Neural progenitor cell (in vitro differentiated cells): ENCODE measurements around the gene RAPH1. TPM values are rescaled to one million over a fixed set of nuclear protein-coding genes. Genes with fewer than 3 reads are reported as not detected.

ENCODE experiments used
- DNase-seq: peaks from one replicate; pipeline ENCODE4 v3.0.0-alpha.2; 2016; ENCODE audit warnings: low spot score
- H2AFZ ChIP-seq: fragments of 200-600 bp; sonication (generic); replicated peaks from 2 replicates; pipeline ENCODE4 v1.6.1; 2016; ENCODE audit warnings: antibody characterized with exemption
- H3F3A ChIP-seq: fragments of 200-600 bp; sonication (generic); 2 replicates; pipeline ENCODE4 v1.6.1; 2016; ENCODE audit warnings: antibody characterized with exemption, low read depth
- H3K27ac ChIP-seq: fragments of 200-600 bp; sonication (generic); 2 replicates; pipeline ENCODE4 v1.5.1; 2016; ENCODE audit warnings: mild to moderate bottlenecking
- H3K27me3 ChIP-seq: fragments of 200-600 bp; sonication (generic); 2 replicates; pipeline ENCODE4 v1.6.1; 2016; ENCODE audit warnings: mild to moderate bottlenecking, moderate library complexity
- H3K36me3 ChIP-seq: fragments of 200-600 bp; sonication (generic); 2 replicates; pipeline ENCODE4 v1.5.1; 2016
- H3K4me1 ChIP-seq: fragments of 200-600 bp; sonication (generic); 2 replicates; pipeline ENCODE4 v1.6.1; 2016; ENCODE audit warnings: mixed run types
- H3K4me2 ChIP-seq: fragments of 200-600 bp; sonication (generic); 2 replicates; pipeline ENCODE4 v1.6.1; 2016
- H3K4me3 ChIP-seq: fragments of 200-600 bp; sonication (generic); 2 replicates; pipeline ENCODE4 v1.5.1; 2016
- H3K79me2 ChIP-seq: fragments of 200-600 bp; sonication (generic); 2 replicates; pipeline ENCODE4 v1.6.1; 2016; ENCODE audit warnings: low read depth
- H3K9ac ChIP-seq: fragments of 200-600 bp; sonication (generic); 2 replicates; pipeline ENCODE4 v1.6.1; 2016
- H3K9me3 ChIP-seq: fragments of 200-600 bp; sonication (generic); 2 replicates; pipeline ENCODE4 v1.5.1; 2016; ENCODE audit warnings: low read depth
- H4K20me1 ChIP-seq: fragments of 200-600 bp; sonication (generic); 2 replicates; pipeline ENCODE4 v1.6.1; 2016; ENCODE audit warnings: low read depth
- H3K27ac Mint-ChIP-seq: 3 replicates; pipeline ENCODE4 v1.8.0; 2021; ENCODE audit warnings: mixed read lengths
- H3K27me3 Mint-ChIP-seq: 2 replicates; pipeline ENCODE4 v1.8.0; 2022; ENCODE audit warnings: low read depth, mild to moderate bottlenecking, inconsistent platforms, moderate library complexity, mixed read lengths; ENCODE audit not compliant: insufficient read depth
- H3K36me3 Mint-ChIP-seq: 3 replicates; pipeline ENCODE4 v1.8.0; 2021; ENCODE audit warnings: mixed read lengths
- H3K4me1 Mint-ChIP-seq: 3 replicates; pipeline ENCODE4 v1.8.0; 2021; ENCODE audit warnings: mixed read lengths
- H3K4me3 Mint-ChIP-seq: 3 replicates; pipeline ENCODE4 v1.8.0; 2021; ENCODE audit warnings: mild to moderate bottlenecking, moderate library complexity, mixed read lengths
- H3K9me3 Mint-ChIP-seq: 3 replicates; pipeline ENCODE4 v1.8.0; 2020; ENCODE audit warnings: mixed read lengths
- CTCF ChIP-seq: fragments of 200-600 bp; sonication (generic); IDR thresholded peaks from 2 replicates; pipeline ENCODE4 v1.5.1; 2017; ENCODE audit warnings: antibody characterized with exemption, mild to moderate bottlenecking
- EZH2 ChIP-seq: fragments of 200-600 bp; sonication (generic); IDR thresholded peaks from 2 replicates; pipeline ENCODE4 v1.6.1; 2017; ENCODE audit warnings: antibody characterized with exemption, mild to moderate bottlenecking, moderate library complexity
- EZH2phosphoT487 ChIP-seq: fragments of 200-600 bp; sonication (generic); IDR thresholded peaks from 2 replicates; pipeline ENCODE4 v1.6.1; 2017; ENCODE audit warnings: antibody characterized with exemption
- total RNA-seq: library from RNA; depleted of rRNA; stranded (reverse); fragments of >200 nt; gene quantifications from 2 replicates; pipeline ENCODE4 v1.2.3, GENCODE V29; 2015; ENCODE audit warnings: low replicate concordance

Gene RAPH1
- total RNA-seq, 1 donor from 2014 or later = 11.2 TPM

GRCh38 chr2:203501873-203502272 lies 33.2 kb downstream of the RAPH1 start:
- H2AFZ ChIP-seq = no peak overlapping the region
- no peak overlapping the region for H3K4me2 ChIP-seq
- no peak for DNase-seq
- Mint-ChIP-seq H3K9me3 (peaks cover 17% of the 10 kb centered on the region), H3K4me1 (no peaks in the 10 kb centered on the region), H3K27ac (no peak overlapping the region), H3K4me3 (no peak overlapping the region), H3K27me3 (peaks cover 2% of the 10 kb centered on the region), H3K36me3 (peaks cover 29% of the 10 kb centered on the region)
- no peak overlapping the region for H3K27ac ChIP-seq
- H3K9me3 ChIP-seq = peaks cover 7% of the 10 kb centered on the region
- H3K79me2 ChIP-seq = peaks cover 27% of the 10 kb centered on the region
- no peak overlapping the region for H3K4me3 ChIP-seq
- TF ChIP-seq CTCF (no peak), EZH2 (no peak), EZH2phosphoT487 (no peak)
- no peaks in the 10 kb centered on the region for H3F3A ChIP-seq
- no peaks in the 10 kb centered on the region for H3K4me1 ChIP-seq
- H3K36me3 ChIP-seq = peaks cover 8% of the 10 kb centered on the region
- no peaks in the 10 kb centered on the region for H3K27me3 ChIP-seq
- H3K9ac ChIP-seq = no peak overlapping the region
- H4K20me1 ChIP-seq = no peaks in the 10 kb centered on the region

DNA sequence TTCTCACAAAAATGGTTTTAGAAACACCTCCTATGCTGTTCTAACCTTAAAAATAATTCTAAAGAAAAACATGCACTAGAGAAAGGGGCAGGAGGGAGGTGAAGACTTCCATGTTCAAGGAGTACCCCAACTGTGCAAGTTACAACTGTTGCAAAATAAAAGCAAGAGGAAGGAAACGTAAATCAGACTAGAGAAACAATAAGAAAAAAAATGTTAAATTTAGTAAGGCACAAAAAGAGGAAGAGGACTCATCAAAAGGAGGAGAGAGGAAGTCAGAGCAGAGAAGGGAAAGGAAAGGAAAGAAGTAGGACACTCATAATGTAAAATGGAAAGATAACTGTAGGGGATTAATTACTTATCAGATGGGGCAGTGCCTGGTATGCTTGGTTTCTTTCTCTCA lies 34.1 kb downstream of the RAPH1 start:
- no peak overlapping the region for H2AFZ ChIP-seq
- peaks cover 7% of the 10 kb centered on the region for H3K9me3 ChIP-seq
- Mint-ChIP-seq H3K36me3 (peaks cover 26% of the 10 kb centered on the region), H3K27me3 (peaks cover 2% of the 10 kb centered on the region), H3K4me1 (no peaks in the 10 kb centered on the region), H3K9me3 (peaks cover 17% of the 10 kb centered on the region), H3K27ac (no peak overlapping the region), H3K4me3 (no peak overlapping the region)
- no peak overlapping the region for H3K4me2 ChIP-seq
- H4K20me1 ChIP-seq = no peaks in the 10 kb centered on the region
- peaks cover 8% of the 10 kb centered on the region for H3K36me3 ChIP-seq
- no peak for DNase-seq
- no peak overlapping the region for H3K27ac ChIP-seq
- TF ChIP-seq EZH2 = no peak
- TF ChIP-seq EZH2phosphoT487 = no peak
- no peak for TF ChIP-seq CTCF
- no peak overlapping the region for H3K9ac ChIP-seq
- no peaks in the 10 kb centered on the region for H3F3A ChIP-seq
- H3K79me2 ChIP-seq = peaks cover 21% of the 10 kb centered on the region
- no peaks in the 10 kb centered on the region for H3K4me1 ChIP-seq
- no peak overlapping the region for H3K4me3 ChIP-seq
- H3K27me3 ChIP-seq = no peaks in the 10 kb centered on the region

- H3K9me3 ChIP-seq = peaks cover under 1% of the 10 kb centered on the region
- TF ChIP-seq CTCF = no peak
- no peak for TF ChIP-seq EZH2
- TF ChIP-seq EZH2phosphoT487 = no peak
- Mint-ChIP-seq H3K9me3 (peaks cover 14% of the 10 kb centered on the region), H3K4me1 (no peaks in the 10 kb centered on the region), H3K27me3 (peaks cover 2% of the 10 kb centered on the region), H3K36me3 (peaks cover 25% of the 10 kb centered on the region), H3K4me3 (no peak overlapping the region), H3K27ac (no peak overlapping the region)
- no peak overlapping the region for H3K4me3 ChIP-seq
- no peak overlapping the region for H3K9ac ChIP-seq
- no peak for DNase-seq
- no peaks in the 10 kb centered on the region for H3F3A ChIP-seq
- peaks cover 3% of the 10 kb centered on the region for H3K36me3 ChIP-seq
- H3K4me2 ChIP-seq = no peak overlapping the region
- H4K20me1 ChIP-seq = no peaks in the 10 kb centered on the region
- no peak overlapping the region for H2AFZ ChIP-seq
- peaks cover 16% of the 10 kb centered on the region for H3K79me2 ChIP-seq
- H3K4me1 ChIP-seq = no peaks in the 10 kb centered on the region
- no peak overlapping the region for H3K27ac ChIP-seq
- H3K27me3 ChIP-seq = no peaks in the 10 kb centered on the region
Observed at GRCh38 chr2:203500297-203500696, 34.8 kb downstream of the RAPH1 start.
